ENCODE measurements around the gene RELN.

The RELN gene

DNA sequence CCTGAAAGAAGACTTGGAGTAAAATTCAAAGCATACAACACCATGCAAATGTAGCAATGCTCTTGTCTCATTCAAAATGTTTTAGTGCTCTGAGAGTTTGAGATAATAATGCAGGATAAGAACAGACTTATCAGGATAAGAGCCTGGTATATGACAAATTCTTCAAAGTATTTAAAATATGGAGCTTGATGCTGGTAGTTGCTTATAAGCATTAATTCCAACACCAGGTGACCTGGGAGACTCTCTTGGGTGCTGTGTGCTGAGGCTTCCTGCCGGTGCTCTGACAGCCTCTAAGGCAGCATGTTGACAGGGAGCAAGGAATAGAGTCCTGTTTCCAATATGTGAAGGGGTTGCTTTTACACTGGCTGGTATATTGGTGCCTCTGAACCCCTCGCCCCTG lies 508.7 kb downstream of the RELN start:
- DNase-seq (ENCODE audit: low spot score), result no peak

DNA sequence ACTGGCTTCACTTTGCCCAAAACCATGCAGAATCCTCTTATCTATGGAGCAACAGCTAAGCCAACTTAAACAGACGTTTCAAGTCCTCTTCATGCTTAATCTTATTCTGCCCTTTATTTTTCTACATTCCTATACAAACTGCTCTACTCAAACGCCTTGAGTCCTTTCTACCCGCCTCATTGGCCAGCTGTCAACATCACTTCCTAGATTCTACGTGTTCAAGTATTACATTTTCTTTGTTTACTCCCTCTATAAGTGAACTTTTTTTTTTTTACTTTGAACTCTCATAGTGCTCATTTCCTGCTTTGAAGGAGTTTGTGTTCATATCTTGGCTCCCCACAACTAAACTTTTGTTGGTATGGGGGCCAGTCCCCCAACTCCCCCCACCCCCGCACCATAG lies 514.5 kb downstream of the RELN start:
- DNase-seq (ENCODE audit: low spot score), result no peak

DNA sequence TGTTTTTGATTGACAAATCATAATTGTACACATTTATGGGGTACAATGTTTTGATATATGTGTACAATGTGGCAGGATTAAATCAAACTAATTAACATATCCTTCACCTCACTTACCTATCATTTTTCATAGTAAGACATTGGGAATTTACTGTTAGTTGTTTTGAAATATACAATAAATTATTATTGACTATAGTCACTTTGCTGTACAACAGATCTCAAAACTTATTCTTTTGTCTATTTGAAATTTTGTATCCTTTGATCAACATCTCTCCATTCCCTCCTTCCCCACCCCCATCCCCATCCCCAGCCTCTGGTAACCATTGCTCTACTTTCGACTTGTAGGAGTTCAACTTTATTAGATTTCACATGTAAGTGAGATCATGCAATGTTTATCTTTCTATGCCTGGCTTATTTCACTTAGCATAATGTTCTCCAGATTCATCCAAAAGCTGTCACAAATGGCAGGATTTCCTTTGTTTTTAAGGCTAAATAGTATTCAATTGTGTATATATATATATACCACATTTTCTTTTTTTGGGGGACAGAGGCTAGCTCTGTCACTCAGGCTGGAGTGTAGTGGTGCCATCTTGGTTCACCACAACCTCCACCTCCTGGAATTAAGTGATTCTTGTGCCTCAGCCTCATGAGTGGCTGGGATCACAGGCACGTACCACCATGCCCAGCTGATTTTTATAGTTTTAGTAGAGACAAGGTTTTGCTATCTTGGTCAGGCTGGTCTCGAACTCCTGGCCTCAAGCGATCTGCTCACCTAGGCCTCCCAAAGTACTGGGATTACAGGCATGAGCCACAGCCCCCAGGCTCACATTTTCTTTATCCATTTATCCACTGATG lies 520.1 kb downstream of the RELN start:
- DNase-seq (ENCODE audit: low spot score), result no peak

DNA sequence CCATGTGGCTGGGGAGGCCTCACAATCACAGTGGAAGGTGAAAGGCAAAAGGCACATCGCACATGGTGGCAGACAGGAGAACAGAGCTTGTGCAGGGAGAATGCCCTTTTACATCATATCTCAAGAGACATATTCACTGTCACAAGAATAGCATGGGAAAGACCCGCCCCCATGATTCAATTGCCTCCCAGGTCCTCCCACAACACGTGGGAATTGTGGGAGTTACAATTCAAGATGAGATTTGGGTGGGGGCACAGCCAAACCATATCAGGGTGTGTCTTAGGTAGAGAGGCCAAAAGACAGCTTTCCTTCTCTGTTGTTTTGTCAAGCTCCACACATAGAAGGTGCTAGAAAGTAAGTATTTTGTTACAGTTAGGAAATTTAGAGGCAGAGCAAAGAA lies 522.6 kb downstream of the RELN start:
- no peak for DNase-seq (ENCODE audit: low spot score)

DNA sequence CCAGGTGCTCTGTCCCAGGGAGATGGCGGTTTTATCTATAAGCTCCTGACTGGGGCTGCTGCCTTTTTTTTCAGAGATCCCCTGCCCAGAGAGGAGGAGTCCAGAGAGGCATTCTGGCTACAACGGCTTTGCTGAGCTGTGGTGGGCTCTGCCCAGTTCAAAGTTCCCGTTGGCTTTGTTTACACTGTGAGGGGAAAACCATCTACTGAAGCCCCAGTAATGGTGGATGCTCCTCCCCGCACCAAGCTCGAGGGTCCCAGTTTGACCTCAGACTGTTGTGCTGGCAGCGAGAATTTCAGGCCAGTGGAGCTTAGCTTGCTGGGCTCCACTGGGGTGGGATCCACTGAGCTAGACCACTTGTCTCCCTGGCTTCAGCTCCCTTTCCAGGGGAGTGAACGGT lies 527.1 kb downstream of the RELN start:
- DNase-seq (ENCODE audit: low spot score), result no peak

GRCh38 chr7:103447073-103447960 lies 542.1 kb downstream of the RELN start:
- DNase-seq (ENCODE audit: low spot score), result peak; percentile 67

DNA sequence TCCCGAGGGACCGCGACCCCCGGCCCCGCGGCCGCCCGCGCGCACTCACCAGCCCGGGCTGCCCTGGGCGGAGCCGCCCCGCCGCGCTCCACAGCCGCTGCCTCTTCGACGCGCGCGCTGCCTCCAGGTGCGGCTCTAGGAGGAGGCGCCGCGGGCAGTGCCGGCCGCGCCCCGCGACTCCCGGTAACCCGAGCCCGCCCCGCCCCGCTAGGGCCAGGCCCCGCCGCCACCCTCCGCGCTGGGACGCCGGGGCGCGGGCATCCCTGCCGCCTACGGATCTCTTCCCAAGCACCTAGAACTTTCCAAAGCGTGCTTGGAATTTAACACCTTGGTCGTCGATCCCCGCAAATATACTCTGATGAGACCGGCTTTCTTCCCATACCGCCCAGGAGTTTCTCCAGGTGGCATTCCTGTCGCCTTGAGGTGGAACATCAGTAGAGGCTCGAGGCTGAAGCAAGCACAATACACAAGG lies 543.4 kb downstream of the RELN start, which contains the start of gene SLC26A5:
TSS of gene SLC26A5 (minus strand) at position 159 of the 472 bp plus-strand sequence. CDS start 24,693 bp downstream, outside the sequence.
- DNase-seq (ENCODE audit: low spot score), result no peak

GRCh38 chr7:103445228-103446048 lies 544.0 kb downstream of the RELN start:
- DNase-seq (ENCODE audit: low spot score), result no peak

DNA sequence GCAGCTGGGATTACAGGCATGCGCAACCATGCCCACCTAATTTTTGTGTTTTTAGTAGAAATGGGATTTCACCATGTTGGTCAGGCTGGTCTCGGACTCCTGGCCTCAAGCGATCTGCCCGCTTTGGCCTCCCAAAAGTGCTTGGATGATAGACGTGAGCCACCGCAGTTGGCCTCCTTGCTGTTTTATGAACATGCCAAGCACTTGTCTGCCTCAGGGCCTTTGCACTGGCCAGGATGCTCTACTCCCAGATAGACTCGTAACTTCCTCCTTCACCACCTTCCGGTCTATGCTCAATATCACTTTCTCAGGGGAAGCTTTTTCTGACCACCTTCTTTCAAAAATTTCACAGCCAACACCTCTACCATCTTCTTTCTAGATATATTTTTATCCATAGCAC lies 549.8 kb downstream of the RELN start:
- no peak for DNase-seq (ENCODE audit: low spot score)

- DNase-seq (ENCODE audit: low spot score), result no peak
Observed at GRCh38 chr7:103437623-103438022, 551.8 kb downstream of the RELN start.

- no peak for DNase-seq (ENCODE audit: low spot score)
Observed at GRCh38 chr7:103432712-103433111, 556.7 kb downstream of the RELN start.

GRCh38 chr7:103425177-103425576 lies 564.3 kb downstream of the RELN start:
- no peak for DNase-seq (ENCODE audit: low spot score)

DNA sequence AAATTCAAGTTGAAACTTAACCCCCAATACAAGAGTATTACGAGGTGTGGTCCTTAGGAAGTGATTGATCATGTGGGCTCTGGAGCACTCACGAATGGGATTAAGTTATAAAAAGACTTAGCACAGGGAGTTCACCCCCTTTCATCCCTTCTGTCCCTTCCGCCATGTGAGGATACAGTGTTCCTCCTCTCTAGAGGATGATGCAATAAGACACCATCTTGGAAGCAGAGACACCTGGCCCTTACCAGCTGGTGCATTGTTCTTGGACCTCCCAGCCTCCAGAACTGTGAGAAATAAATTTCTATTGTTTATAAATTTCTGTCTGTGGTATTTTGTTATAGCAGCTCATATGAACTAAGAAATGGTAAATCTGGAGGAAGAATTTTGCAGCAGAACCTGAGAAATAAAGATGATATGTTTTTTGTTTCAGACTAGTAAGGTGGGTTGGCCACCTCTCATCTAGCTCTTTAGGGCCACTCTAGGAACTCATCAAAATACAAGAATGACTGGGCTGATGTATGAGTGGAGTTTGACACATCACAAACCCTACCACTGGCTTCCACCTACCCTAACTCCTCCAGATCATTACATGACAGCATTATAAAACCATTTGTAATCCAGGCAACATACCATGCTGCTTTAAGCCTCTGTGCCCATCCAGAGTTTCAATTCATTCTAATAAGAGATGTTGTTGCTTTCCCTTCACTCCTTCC lies 565.8 kb downstream of the RELN start:
- DNase-seq (ENCODE audit: low spot score), result no peak

Data from RKO (cell line).